HepG2 (cell line): ENCODE data around the gene RING1. TPM values are rescaled to one million over a fixed set of nuclear protein-coding genes. Genes with fewer than 3 reads are reported as not detected.

Experiments used
- ATAC-seq: fragments of 200-7000 bp; cut with Tn5 transposase; 3 replicates; pipeline ENCODE4 v1.9.1; 2020; ENCODE audit warnings: mild to moderate bottlenecking, moderate library complexity
- BruUV-seq: library from RNA; stranded (reverse); fragments of 400-500 nt; replicated peaks from 2 replicates; lab custom pipeline; 2021; lab: Mats Ljungman, UMichigan
- CTCF ChIA-PET: fragments of 300-600 bp; formaldehyde crosslinking; extraction: SDS; loops from one replicate; lab custom pipeline; 2021; ENCODE audit warnings: low total read pairs, inconsistent platforms, low intra/inter-chr PET ratio; lab: Yijun Ruan, JAX
- POLR2A ChIA-PET: fragments of 350-600 bp; sonication (Branson Sonifier 250); formaldehyde crosslinking; loops from one replicate; lab custom pipeline; 2020; ENCODE audit warnings: antibody characterized with exemption, inconsistent platforms; lab: Yijun Ruan, JAX
- DNase-seq: peaks from one replicate; pipeline ENCODE4 v3.0.0-alpha.2; 2015; ENCODE audit warnings: low spot score
- FAIRE-seq: peaks from 3 replicates; lab custom pipeline; 2011; peaks lifted over from hg19 to GRCh38; lab: Jason Lieb, UNC
- H2AFZ ChIP-seq: one replicate; pipeline ENCODE4 v1.6.1; 2011; ENCODE audit warnings: low read length, inconsistent platforms
- H3K27ac ChIP-seq: fragments of 300-600 bp; 3 replicates; pipeline ENCODE4 v1.8.0; 2011; ENCODE audit warnings: mixed run types, mild to moderate bottlenecking, mixed read lengths, low read length, inconsistent platforms; ENCODE audit not compliant: insufficient read depth; ENCODE audit errors: extremely low read length
- H3K27me3 ChIP-seq, 2 experiments: fragments of 200-600 bp in 1 of 2; 2 replicates in 1 of 2; 3 replicates in 1 of 2; pipeline versions ENCODE4 v1.6.0 to v1.8.0; 2011; ENCODE audit warnings: low read length in 2 of 2, mild to moderate bottlenecking in 2 of 2, moderate library complexity in 2 of 2, inconsistent platforms in 1 of 2; ENCODE audit not compliant: insufficient read depth in 2 of 2, control insufficient read depth in 1 of 2
- H3K36me3 ChIP-seq, 2 experiments: fragments of 200-600 bp in 1 of 2; replicated peaks in 1 of 2; 2 replicates in 1 of 2; 3 replicates in 1 of 2; pipeline versions ENCODE4 v1.5.1 to v1.8.0; 2011; ENCODE audit warnings: low read length in 2 of 2, inconsistent platforms in 1 of 2; ENCODE audit not compliant: insufficient read depth in 2 of 2, control insufficient read depth in 1 of 2
- H3K4me1 ChIP-seq: 2 replicates; pipeline ENCODE4 v1.5.1; 2012; ENCODE audit warnings: low read length, inconsistent platforms; ENCODE audit not compliant: insufficient read depth
- H3K4me2 ChIP-seq: 2 replicates; pipeline ENCODE4 v1.6.0; 2011; ENCODE audit warnings: low read depth, low read length, inconsistent platforms
- H3K4me3 ChIP-seq, 3 experiments: fragments of 200-600 bp in 1 of 3; sonication (generic), shearing (Covaris generic) in 1 of 3; replicated peaks in 1 of 3; 2 replicates each; pipeline ENCODE4 v1.5.1; 2011 to 2016; ENCODE audit warnings: low read length in 3 of 3, inconsistent platforms in 2 of 3, low read depth in 2 of 3, mild to moderate bottlenecking in 2 of 3, control low read depth in 1 of 3, mixed read lengths in 1 of 3; ENCODE audit not compliant: insufficient read depth in 1 of 3
- H3K79me2 ChIP-seq: one replicate; pipeline ENCODE4 v1.6.1; 2011; ENCODE audit warnings: low read length, inconsistent platforms; ENCODE audit not compliant: insufficient read depth
- H3K9ac ChIP-seq: 2 replicates; pipeline ENCODE4 v1.6.0; 2011; ENCODE audit warnings: mild to moderate bottlenecking, low read depth, low read length, inconsistent platforms; ENCODE audit not compliant: insufficient read depth
- H3K9me3 ChIP-seq: 2 replicates; pipeline ENCODE4 v1.5.1; 2012; ENCODE audit warnings: mild to moderate bottlenecking, low read length
- H4K20me1 ChIP-seq: 2 replicates; pipeline ENCODE4 v1.6.0; 2011; ENCODE audit warnings: inconsistent platforms, mild to moderate bottlenecking, low read length, moderate library complexity; ENCODE audit not compliant: insufficient read depth
- CEBPG ChIP-seq: IDR thresholded peaks from 2 replicates; pipeline ENCODE4 v1.6.1; 2016
- HOXD1 ChIP-seq: sonication (generic); formaldehyde crosslinking; IDR thresholded peaks from 2 replicates; pipeline ENCODE4 v1.5.0; 2020; ENCODE audit warnings: missing genetic modification reagents
- KDM5B ChIP-seq: sonication (generic); formaldehyde crosslinking; IDR thresholded peaks from 2 replicates; pipeline ENCODE4 v1.4.0; 2020; ENCODE audit warnings: missing genetic modification reagents, mild to moderate bottlenecking, borderline replicate concordance
- MNT ChIP-seq: fragments of 450-650 bp; IDR thresholded peaks from 2 replicates; pipeline ENCODE4 v1.6.1; 2016
- MTA3 ChIP-seq: sonication (generic); formaldehyde crosslinking; IDR thresholded peaks from 2 replicates; pipeline ENCODE4 v1.4.0; 2020; ENCODE audit warnings: missing genetic modification reagents
- PAWR ChIP-seq: sonication (generic); formaldehyde crosslinking; IDR thresholded peaks from 2 replicates; pipeline ENCODE4 v1.4.0; 2020; ENCODE audit warnings: missing genetic modification reagents, mild to moderate bottlenecking, borderline replicate concordance
- SKIL ChIP-seq: sonication (generic); formaldehyde crosslinking; IDR thresholded peaks from 2 replicates; pipeline ENCODE4 v1.8.0; 2022; ENCODE audit warnings: missing genetic modification reagents, mild to moderate bottlenecking, moderate library complexity, borderline replicate concordance
- STAG1 ChIP-seq: sonication (generic); formaldehyde crosslinking; IDR thresholded peaks from 2 replicates; pipeline ENCODE4 v1.4.0; 2020; ENCODE audit warnings: missing genetic modification reagents
- TEAD2 ChIP-seq: sonication (generic); formaldehyde crosslinking; IDR thresholded peaks from 2 replicates; pipeline ENCODE4 v1.9.0; 2021; ENCODE audit warnings: missing genetic modification reagents
- THRA ChIP-seq: sonication (generic); formaldehyde crosslinking; IDR thresholded peaks from 2 replicates; pipeline ENCODE4 v1.4.0; 2020; ENCODE audit warnings: missing genetic modification reagents, borderline replicate concordance
- TOPORS ChIP-seq: sonication (generic); formaldehyde crosslinking; IDR thresholded peaks from 2 replicates; pipeline ENCODE4 v1.8.0; 2023; ENCODE audit warnings: mild to moderate bottlenecking, missing genetic modification reagents
- XRCC5 ChIP-seq: fragments of 200-400 bp; formaldehyde crosslinking; optimal IDR thresholded peaks from 2 replicates; pipeline ENCODE3; 2017; ENCODE audit warnings: mild to moderate bottlenecking, low read length
- ZBTB43 ChIP-seq: sonication (generic); formaldehyde crosslinking; conservative IDR thresholded peaks from 2 replicates; pipeline ENCODE4 v1.4.0; 2020; ENCODE audit warnings: missing genetic modification reagents
- ZBTB44 ChIP-seq: sonication (generic); formaldehyde crosslinking; IDR thresholded peaks from 2 replicates; pipeline ENCODE4 v1.4.0; 2020; ENCODE audit warnings: missing genetic modification reagents
- ZNF30 ChIP-seq: sonication (generic); formaldehyde crosslinking; IDR thresholded peaks from 2 replicates; pipeline ENCODE4 v1.5.0; 2020; ENCODE audit warnings: mild to moderate bottlenecking, missing genetic modification reagents
- WGBS: methylation state at CpG from one replicate; pipeline ENCODE4 v1.1.6; 2017; ENCODE audit warnings: low lambda C conversion rate; 5-methylcytosine and 5-hydroxymethylcytosine counted together
- in situ Hi-C: cut with HindIII; loops from 2 replicates; pipeline ENCODE4 v1.10.0; 2017; ENCODE audit warnings: low pct_unique_long_range_greater_than_20kb; ENCODE audit not compliant: extremely low pct_ligation_motif_present
- intact Hi-C: fragments of 100-400 bp; cut with micrococcal nuclease; formaldehyde crosslinking; loops from one replicate; pipeline ENCODE4 v1.10.0; 2022; ENCODE audit not compliant: unreplicated experiment
- polyA plus RNA-seq, 8 experiments: library from polyadenylated mRNA; depleted of rRNA in 3 of 8; stranded (reverse) in 7 of 8; unstranded in 1 of 8; fragments of >200 nt; fragmentation: Illumina TruSeq in 4 of 8; extraction: Trizol in 4 of 8; gene quantifications; 2 replicates each; pipeline versions ENCODE4 v1.2.1 to v1.2.3, GENCODE V29; 2011 to 2016; ENCODE audit warnings: low read depth in 4 of 8, missing spikeins in 1 of 8, mixed read lengths in 1 of 8; ENCODE audit not compliant: insufficient read depth in 1 of 8
- total RNA-seq, 5 experiments: library from RNA; depleted of rRNA; stranded (reverse); fragments of >200 nt; fragmentation: Illumina TruSeq; extraction: Trizol; gene quantifications; 2 replicates each; pipeline ENCODE4 v1.2.3, GENCODE V29; 2016; ENCODE audit warnings: low read depth in 1 of 5

The RING1 gene
- total and polyA plus RNA-seq, 2 of the 13 experiments (the other 11 are each of a cell fraction or from before 2014, with no cell fraction given): 23.9 to 33.6 TPM

- TF ChIP-seq SKIL (CRISPR knock-in tag): no peak
- TF ChIP-seq CEBPG (CRISPR knock-in tag): no peak
- no peak for TF ChIP-seq KDM5B (CRISPR knock-in tag)
- TF ChIP-seq TEAD2: no peak
- TF ChIP-seq MTA3 (CRISPR knock-in tag): no peak
- no peak for TF ChIP-seq ZBTB44 (CRISPR knock-in tag)
Measured at GRCh38 chr6:33174784-33175183, 33.5 kb upstream of the RING1 start (continued).

GRCh38 chr6:33175436-33176069 lies 32.7 kb upstream of the RING1 start:
- intact Hi-C loops: no loop called here
- peak; percentile 22 for DNase-seq
- peaks cover 5 to 61% of the 10 kb centered on the region in 2 experiments; a peak in 4 of 5 replicates for H3K27me3 ChIP-seq
- H4K20me1 ChIP-seq: no peaks in the 10 kb centered on the region
- BruUV-seq: no TSS peak
- H3K4me3 ChIP-seq: no peak overlapping the region
- ATAC-seq: peak; percentile 73
- H3K36me3 ChIP-seq: no peaks in the 10 kb centered on the region
- 34% methylated on average over 10 of the region's 10 CpGs for WGBS
- no peak for FAIRE-seq
- no peaks in the 10 kb centered on the region for H3K9me3 ChIP-seq
- H3K9ac ChIP-seq: no peak overlapping the region
- ChIA-PET POLR2A (no interaction called here), CTCF (interaction anchor here (1.1 kb wide), 1 partner anchor 73 kb away, joined by 4 read pairs; no protein-coding TSS in a partner anchor)
- peaks cover 22% of the 10 kb centered on the region for H3K4me1 ChIP-seq
- no peak overlapping the region for H2AFZ ChIP-seq
- no peak overlapping the region for H3K4me2 ChIP-seq
- H3K79me2 ChIP-seq: no peaks in the 10 kb centered on the region
- in situ Hi-C loops: no loop called here
- no peak overlapping the region for H3K27ac ChIP-seq
- no peak for TF ChIP-seq HOXD1 (CRISPR knock-in tag)
- TF ChIP-seq MNT: no peak
- no peak for TF ChIP-seq TOPORS
- no peak for TF ChIP-seq ZBTB43
- peak; percentile 49 for TF ChIP-seq XRCC5
- TF ChIP-seq STAG1 (CRISPR knock-in tag): peak; percentile 49
- TF ChIP-seq THRA: no peak
- TF ChIP-seq PAWR (CRISPR knock-in tag): no peak
- no peak for TF ChIP-seq ZNF30 (CRISPR knock-in tag)
